T-cell (primary cell): ENCODE data around the gene SOBP. TPM values are rescaled to one million over a fixed set of nuclear protein-coding genes. Genes with fewer than 3 reads are reported as not detected.

Experiments used
- ATAC-seq, 4 experiments: fragments of 200-7000 bp in 3 of 4; fragments of 150-1000 bp in 1 of 4; cut with Tn5 transposase; replicated peaks in 1 of 4; 1 replicate in 3 of 4; 2 replicates in 1 of 4; pipeline ENCODE4 v1.10.0; 2021; ENCODE audit warnings: moderate library complexity in 3 of 4, mild to moderate bottlenecking in 2 of 4, moderate number of reproducible peaks in 1 of 4
- CTCF ChIA-PET, 2 donors: fragments of 300-600 bp; sonication (Branson Sonifier 250); formaldehyde crosslinking; loops; one replicate each; lab custom pipeline; 2022; ENCODE audit warnings: antibody characterized with exemption in 2 of 2; lab: Charles Lee
- POLR2A ChIA-PET, 2 donors: fragments of 300-600 bp; sonication (Branson Sonifier 250); formaldehyde crosslinking; loops; one replicate each; lab custom pipeline; 2022; ENCODE audit warnings: antibody characterized with exemption in 2 of 2; lab: Charles Lee
- DNase-seq, 35 experiments: peaks; one replicate each; pipeline versions ENCODE4 v3.0.0 to v3.0.0-alpha.2; 2013 to 2023
- H3K27ac ChIP-seq: one replicate; pipeline ENCODE4 v1.5.1; 2013; ENCODE audit warnings: low read length
- H3K27me3 ChIP-seq, 2 experiments: replicated peaks in 1 of 2; 1 replicate in 1 of 2; 2 replicates in 1 of 2; pipeline versions ENCODE4 v1.6.1 to v1.7.0; 2013; ENCODE audit warnings: low read length in 1 of 2, mixed read lengths in 1 of 2; ENCODE audit not compliant: control insufficient read depth in 2 of 2, insufficient read depth in 2 of 2; ENCODE audit errors: extremely low read depth in 1 of 2
- H3K36me3 ChIP-seq, 2 donors: 1 replicate in 1 of 2; 2 replicates in 1 of 2; pipeline versions ENCODE4 v1.6.1 to v1.7.0; 2013; ENCODE audit warnings: low read length in 1 of 2; ENCODE audit not compliant: control insufficient read depth in 2 of 2, insufficient read depth in 1 of 2; ENCODE audit errors: extremely low read depth in 1 of 2
- H3K4me1 ChIP-seq, 2 experiments: 1 replicate in 1 of 2; 2 replicates in 1 of 2; pipeline versions ENCODE4 v1.6.1 to v1.7.0; 2013; ENCODE audit warnings: low read length in 2 of 2, mixed read lengths in 1 of 2; ENCODE audit not compliant: insufficient read depth in 2 of 2, control insufficient read depth in 1 of 2; ENCODE audit errors: extremely low read depth in 1 of 2
- H3K4me3 ChIP-seq, 2 donors: 1 replicate in 1 of 2; 2 replicates in 1 of 2; pipeline versions ENCODE4 v1.5.1 to v1.7.0; 2013; ENCODE audit warnings: mild to moderate bottlenecking in 2 of 2, low read length in 1 of 2, moderate library complexity in 1 of 2; ENCODE audit not compliant: control insufficient read depth in 1 of 2; ENCODE audit errors: extremely low read depth in 1 of 2
- H3K9me3 ChIP-seq: 2 replicates; pipeline ENCODE4 v1.7.0; 2013
- H3K27ac Mint-ChIP-seq, 2 donors: one replicate each; pipeline ENCODE4 v1.8.0; 2020 to 2021; ENCODE audit warnings: mild to moderate bottlenecking in 2 of 2, mixed read lengths in 2 of 2
- H3K27me3 Mint-ChIP-seq, 2 donors: one replicate each; pipeline ENCODE4 v1.8.0; 2021 to 2022; ENCODE audit warnings: mixed read lengths in 2 of 2
- H3K36me3 Mint-ChIP-seq: one replicate; pipeline ENCODE4 v1.8.0; 2021; ENCODE audit warnings: mixed read lengths
- H3K4me1 Mint-ChIP-seq, 3 donors: one replicate each; pipeline ENCODE4 v1.8.0; 2020 to 2022; ENCODE audit warnings: mixed read lengths in 3 of 3, mild to moderate bottlenecking in 1 of 3
- H3K4me3 Mint-ChIP-seq, 3 donors: one replicate each; pipeline ENCODE4 v1.8.0; 2020 to 2022; ENCODE audit warnings: mild to moderate bottlenecking in 3 of 3, mixed read lengths in 3 of 3, moderate library complexity in 3 of 3
- H3K9me3 Mint-ChIP-seq, 3 donors: one replicate each; pipeline ENCODE4 v1.8.0; 2020 to 2022; ENCODE audit warnings: mixed read lengths in 3 of 3
- WGBS: methylation state at CpG from one replicate; pipeline ENCODE4 v1.1.5; 2013; ENCODE audit warnings: missing lambda C conversion rate; ENCODE audit not compliant: insufficient coverage; 5-methylcytosine and 5-hydroxymethylcytosine counted together
- total RNA-seq, 35 experiments: library from RNA in 6 of 35; stranded (reverse) in 6 of 35; fragments of 120-200 nt in 1 of 35; gene quantifications; one replicate each; pipeline versions ENCODE4 v1.2.1 to v1.2.4 and lab custom pipeline; 2013 to 2026

SOBP gene
- total RNA-seq, 5 donors from 2014 or later (not counting 1 experiment from before 2014, with no cell fraction given), result 0.30 to 0.95 (median 0.46) TPM

- ATAC-seq, result no peak
- peaks cover 3 to 23% of the 10 kb centered on the region in 2 experiments for H3K4me1 ChIP-seq
- no peak for DNase-seq
- H3K36me3 ChIP-seq, result no peaks in the 10 kb centered on the region
- no peak overlapping the region for H3K4me3 ChIP-seq
- Mint-ChIP-seq H3K4me3 (no peak overlapping the region), H3K36me3 (no peaks in the 10 kb centered on the region), H3K27ac (no peak overlapping the region), H3K4me1 (peaks cover 8 to 21% (median 15%) of the 10 kb centered on the region in 3 donors), H3K9me3 (no peaks in the 10 kb centered on the region), H3K27me3 (peaks cover 0 to 4% of the 10 kb centered on the region in 2 donors)
- no peaks in the 10 kb centered on the region for H3K9me3 ChIP-seq
- CTCF ChIA-PET, result no interaction called here
- H3K27ac ChIP-seq, result no peak overlapping the region
- peaks cover 0 to 7% of the 10 kb centered on the region in 2 experiments for H3K27me3 ChIP-seq
- POLR2A ChIA-PET, result no interaction called here
- 97% methylated on average over 9 of the region's 13 CpGs for WGBS
Measured at GRCh38 chr6:107666981-107667601, 177.2 kb downstream of the SOBP start.

GRCh38 chr6:107667790-107668189, 177.9 kb downstream of the SOBP start:
- H3K27me3 ChIP-seq, result no peaks in the 10 kb centered on the region
- DNase-seq (no peak), ATAC-seq (no peak)
- H3K9me3 ChIP-seq, result no peaks in the 10 kb centered on the region
- no peaks in the 10 kb centered on the region for H3K36me3 Mint-ChIP-seq
- POLR2A ChIA-PET, result no interaction called here
- H3K27ac Mint-ChIP-seq, result no peak overlapping the region
- no peaks in the 10 kb centered on the region for H3K36me3 ChIP-seq
- H3K4me1 ChIP-seq, result peaks cover 3 to 23% of the 10 kb centered on the region in 2 experiments
- 83% methylated on average over 1 of the region's 3 CpGs for WGBS
- H3K4me3 Mint-ChIP-seq, result no peak overlapping the region
- H3K4me1 Mint-ChIP-seq, result peaks cover 8 to 21% (median 15%) of the 10 kb centered on the region in 3 donors
- no peak overlapping the region for H3K4me3 ChIP-seq
- no peaks in the 10 kb centered on the region for H3K9me3 Mint-ChIP-seq
- H3K27ac ChIP-seq, result no peak overlapping the region
- H3K27me3 Mint-ChIP-seq, result peaks cover 0 to under 1% of the 10 kb centered on the region in 2 donors
- CTCF ChIA-PET, result no interaction called here

GRCh38 chr6:107668743-107669474, 179.0 kb downstream of the SOBP start:
- Histone ChIP-seq H3K9me3 (no peaks in the 10 kb centered on the region), H3K4me1 (peaks cover 3 to 23% of the 10 kb centered on the region in 2 experiments), H3K27me3 (no peaks in the 10 kb centered on the region), H3K36me3 (no peaks in the 10 kb centered on the region), H3K4me3 (no peak overlapping the region), H3K27ac (no peak overlapping the region)
- Mint-ChIP-seq H3K9me3 (no peaks in the 10 kb centered on the region), H3K36me3 (no peaks in the 10 kb centered on the region), H3K4me1 (peaks cover 8 to 21% (median 15%) of the 10 kb centered on the region in 3 donors), H3K27me3 (no peaks in the 10 kb centered on the region), H3K27ac (no peak overlapping the region), H3K4me3 (no peak overlapping the region)
- ChIA-PET CTCF (no interaction called here), POLR2A (interaction anchor here in 1 of 2 donors (0.6 kb wide), 1 partner anchor 21 kb away, joined by 3 read pairs; no protein-coding TSS in a partner anchor)
- ATAC-seq (peak; percentile 61 to 89 (median 74)), DNase-seq (peak in 16 of 35 experiments; percentile 7 to 34 (median 14))
- WGBS, result 77% methylated on average over 14 of the region's 23 CpGs

- no peak overlapping the region for H3K4me3 Mint-ChIP-seq
- no peak overlapping the region for H3K27ac ChIP-seq
- H3K4me1 Mint-ChIP-seq, result peaks cover 16 to 29% (median 22%) of the 10 kb centered on the region in 3 donors
- H3K27me3 ChIP-seq, result no peaks in the 10 kb centered on the region
- H3K27ac Mint-ChIP-seq, result no peak overlapping the region
- H3K27me3 Mint-ChIP-seq, result no peaks in the 10 kb centered on the region
- no peaks in the 10 kb centered on the region for H3K9me3 ChIP-seq
- ChIA-PET CTCF (interaction anchor here (0.5 to 1.4 kb wide), 4 partner anchors 9 to 427 kb away, joined by 3 to 11 read pairs (median 4); no protein-coding TSS in a partner anchor), POLR2A (interaction anchor here (0.5 to 0.7 kb wide), 2 partner anchors 26 to 322 kb away, joined by 6 to 7 read pairs; no protein-coding TSS in a partner anchor)
- 0% methylated on average over 4 of the region's 9 CpGs for WGBS
- H3K9me3 Mint-ChIP-seq, result no peaks in the 10 kb centered on the region
- H3K4me3 ChIP-seq, result no peak overlapping the region
- peaks cover 6 to 32% of the 10 kb centered on the region in 2 experiments for H3K4me1 ChIP-seq
- no peaks in the 10 kb centered on the region for H3K36me3 ChIP-seq
- ATAC-seq (no peak), DNase-seq (peak in 8 of 35 experiments; percentile 8 to 52 (median 18))
- no peaks in the 10 kb centered on the region for H3K36me3 Mint-ChIP-seq
Measured at GRCh38 chr6:107670792-107671199, 180.9 kb downstream of the SOBP start.

- H3K4me3 ChIP-seq, result no peak overlapping the region
- CTCF ChIA-PET, result interaction anchor here (1.4 to 3.0 kb wide), 3 partner anchors 53 to 195 kb away, joined by 8 to 15 read pairs (median 8); no protein-coding TSS in a partner anchor
- H3K27me3 ChIP-seq, result no peaks in the 10 kb centered on the region
- Mint-ChIP-seq H3K36me3 (no peaks in the 10 kb centered on the region), H3K9me3 (no peaks in the 10 kb centered on the region), H3K4me1 (peaks cover 16 to 29% (median 22%) of the 10 kb centered on the region in 3 donors), H3K27me3 (no peaks in the 10 kb centered on the region), H3K4me3 (no peak overlapping the region), H3K27ac (no peak overlapping the region)
- POLR2A ChIA-PET, result interaction anchor here in 1 of 2 donors (0.6 kb wide), 1 partner anchor 14 kb away, joined by 3 read pairs; no protein-coding TSS in a partner anchor
- H3K9me3 ChIP-seq, result no peaks in the 10 kb centered on the region
- no peak for DNase-seq
- H3K36me3 ChIP-seq, result no peaks in the 10 kb centered on the region
- ATAC-seq, result no peak
- H3K4me1 ChIP-seq, result peaks cover 6 to 32% of the 10 kb centered on the region in 2 experiments
- WGBS, result 86% methylated on average over 6 of the region's 13 CpGs
- H3K27ac ChIP-seq, result no peak overlapping the region
Measured at GRCh38 chr6:107673076-107673494, 183.2 kb downstream of the SOBP start.
